Measurements from ENCODE around the gene CD2BP2.

DNA sequence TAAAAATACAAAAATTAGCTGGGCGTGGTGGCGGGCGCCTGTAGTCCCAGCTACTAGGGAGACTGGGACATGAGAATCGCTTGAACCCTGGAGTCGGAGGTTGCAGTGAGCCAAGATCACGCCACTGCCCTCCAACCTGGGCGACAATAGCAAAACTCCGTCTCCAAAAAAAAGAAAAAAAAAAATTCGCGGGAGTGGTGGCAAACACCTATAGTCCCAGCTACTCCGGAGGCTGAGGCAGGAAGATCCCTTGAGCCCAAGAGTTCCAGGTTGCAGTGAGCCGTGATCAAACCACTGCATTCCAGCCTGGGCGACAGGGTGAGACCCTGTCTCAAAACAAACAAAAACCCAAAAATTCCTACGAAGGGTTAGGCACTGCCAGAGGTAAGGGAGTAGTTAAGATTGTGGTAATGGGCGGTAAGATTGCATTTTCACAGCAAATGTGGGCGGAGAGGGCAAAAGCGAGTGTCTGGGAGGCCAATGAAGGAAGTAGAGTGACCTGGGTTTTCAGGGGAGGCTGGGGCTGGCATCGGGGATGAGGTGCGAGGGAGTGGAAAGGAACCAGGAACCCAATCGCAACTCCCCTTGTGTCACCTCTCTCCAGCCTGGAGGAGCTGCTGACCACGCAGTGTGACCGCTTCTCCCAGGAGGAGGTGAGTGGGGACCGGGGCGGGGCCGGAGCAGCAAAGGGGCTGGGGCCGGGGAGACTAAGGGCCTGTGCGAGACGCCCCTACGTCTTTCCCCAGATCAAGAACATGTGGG, 22.1 kb upstream of the CD2BP2 start:
- TF ChIP-seq, protein P1, sequence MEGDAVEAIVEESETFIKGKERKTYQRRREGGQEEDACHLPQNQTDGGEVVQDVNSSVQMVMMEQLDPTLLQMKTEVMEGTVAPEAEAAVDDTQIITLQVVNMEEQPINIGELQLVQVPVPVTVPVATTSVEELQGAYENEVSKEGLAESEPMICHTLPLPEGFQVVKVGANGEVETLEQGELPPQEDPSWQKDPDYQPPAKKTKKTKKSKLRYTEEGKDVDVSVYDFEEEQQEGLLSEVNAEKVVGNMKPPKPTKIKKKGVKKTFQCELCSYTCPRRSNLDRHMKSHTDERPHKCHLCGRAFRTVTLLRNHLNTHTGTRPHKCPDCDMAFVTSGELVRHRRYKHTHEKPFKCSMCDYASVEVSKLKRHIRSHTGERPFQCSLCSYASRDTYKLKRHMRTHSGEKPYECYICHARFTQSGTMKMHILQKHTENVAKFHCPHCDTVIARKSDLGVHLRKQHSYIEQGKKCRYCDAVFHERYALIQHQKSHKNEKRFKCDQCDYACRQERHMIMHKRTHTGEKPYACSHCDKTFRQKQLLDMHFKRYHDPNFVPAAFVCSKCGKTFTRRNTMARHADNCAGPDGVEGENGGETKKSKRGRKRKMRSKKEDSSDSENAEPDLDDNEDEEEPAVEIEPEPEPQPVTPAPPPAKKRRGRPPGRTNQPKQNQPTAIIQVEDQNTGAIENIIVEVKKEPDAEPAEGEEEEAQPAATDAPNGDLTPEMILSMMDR (IDR thresholded peaks at IDR 0.05): no peak
- no peak for TF ChIP-seq POLR2A (IDR thresholded peaks at IDR 0.05)

All from testis (tissue), 2 donors.